ENCODE measurements around the gene DNHD1. TPM values are rescaled to one million over a fixed set of nuclear protein-coding genes. Genes with fewer than 3 reads are reported as not detected.

Gene DNHD1
- total and polyA plus RNA-seq, 2 of the 4 experiments (the other 2 are of a cell fraction) = 1.8 to 3.6 TPM

DNA sequence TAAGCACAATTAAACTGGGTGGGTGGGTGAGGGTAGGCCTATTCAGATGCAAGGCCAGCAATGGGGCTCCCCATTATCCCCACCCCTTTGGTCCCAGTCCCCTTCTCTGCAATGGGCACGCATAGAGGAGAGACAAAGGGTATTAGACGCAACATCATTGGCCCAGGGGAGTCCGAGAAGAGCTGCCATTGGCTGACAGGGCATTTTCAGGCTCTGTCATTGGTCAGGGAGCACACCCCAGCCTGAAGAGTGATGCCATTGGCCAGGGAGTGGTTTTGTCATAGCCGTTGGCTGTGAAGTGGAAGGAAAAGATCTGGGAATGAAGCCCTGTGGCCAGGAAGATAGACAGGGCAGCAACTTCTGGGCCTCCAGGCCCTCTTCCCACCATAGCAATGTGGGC, 20.5 kb upstream of the DNHD1 start:
- H2BK120ac ChIP-seq (ENCODE audit: low read depth, low read length) = no peak overlapping the region
- in situ Hi-C loops (cut with MboI; ENCODE audit: low sequenced_read_pairs) (no loop called here), intact Hi-C loops (cut with micrococcal nuclease) (no loop called here), dilution Hi-C loops (cut with HindIII; ENCODE audit: low sequenced_read_pairs, unreplicated experiment) (no loop called here)
- no peak overlapping the region for H3K4me3 ChIP-seq (ENCODE audit: insufficient read depth, low read depth, low read length)
- no peak overlapping the region for H3K14ac ChIP-seq (replicated peaks; ENCODE audit: low read depth, low read length)
- H2AK5ac ChIP-seq (ENCODE audit: low read depth, low read length) = no peak overlapping the region
- no peak overlapping the region for H3K18ac ChIP-seq (ENCODE audit: low read depth, low read length)
- H3K4me1 ChIP-seq (ENCODE audit: control insufficient read depth, insufficient read depth, low read length) = peaks cover 10% of the 10 kb centered on the region
- CTCF ChIA-PET = no interaction called here
- no peak overlapping the region for H3K4me2 ChIP-seq (ENCODE audit: low read depth, low read length)
- H3K9me1 ChIP-seq (ENCODE audit: insufficient read depth, low read length) = peaks cover 13% of the 10 kb centered on the region
- no peak overlapping the region for H3K27ac ChIP-seq (ENCODE audit: insufficient read depth, low read length)
- peaks cover 29% of the 10 kb centered on the region for H3K36me3 ChIP-seq (ENCODE audit: control insufficient read depth, insufficient read depth, low read length)
- ATAC-seq (ENCODE audit: low read depth) (no peak), DNase-seq (no peak)
- no peak overlapping the region for H3K23ac ChIP-seq (ENCODE audit: low read depth, low read length)
- no TSS peak for BruUV-seq (replicated peaks)
- no peak overlapping the region for H4K8ac ChIP-seq (ENCODE audit: low read depth in 2 of 2, low read length in 2 of 2)
- H3K4ac ChIP-seq (ENCODE audit: low read depth, low read length) = no peak overlapping the region
- no peak for TF ChIP-seq POLR2A (IDR thresholded peaks at IDR 0.05; ENCODE audit: low read depth, low read length)
- TF ChIP-seq, protein P1, sequence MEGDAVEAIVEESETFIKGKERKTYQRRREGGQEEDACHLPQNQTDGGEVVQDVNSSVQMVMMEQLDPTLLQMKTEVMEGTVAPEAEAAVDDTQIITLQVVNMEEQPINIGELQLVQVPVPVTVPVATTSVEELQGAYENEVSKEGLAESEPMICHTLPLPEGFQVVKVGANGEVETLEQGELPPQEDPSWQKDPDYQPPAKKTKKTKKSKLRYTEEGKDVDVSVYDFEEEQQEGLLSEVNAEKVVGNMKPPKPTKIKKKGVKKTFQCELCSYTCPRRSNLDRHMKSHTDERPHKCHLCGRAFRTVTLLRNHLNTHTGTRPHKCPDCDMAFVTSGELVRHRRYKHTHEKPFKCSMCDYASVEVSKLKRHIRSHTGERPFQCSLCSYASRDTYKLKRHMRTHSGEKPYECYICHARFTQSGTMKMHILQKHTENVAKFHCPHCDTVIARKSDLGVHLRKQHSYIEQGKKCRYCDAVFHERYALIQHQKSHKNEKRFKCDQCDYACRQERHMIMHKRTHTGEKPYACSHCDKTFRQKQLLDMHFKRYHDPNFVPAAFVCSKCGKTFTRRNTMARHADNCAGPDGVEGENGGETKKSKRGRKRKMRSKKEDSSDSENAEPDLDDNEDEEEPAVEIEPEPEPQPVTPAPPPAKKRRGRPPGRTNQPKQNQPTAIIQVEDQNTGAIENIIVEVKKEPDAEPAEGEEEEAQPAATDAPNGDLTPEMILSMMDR (conservative IDR thresholded peaks at IDR 0.05; ENCODE audit: low read depth, low read length) = no peak
- TF ChIP-seq CEBPB (IDR thresholded peaks at IDR 0.05; ENCODE audit: low read depth, low read length) = no peak
- TF ChIP-seq, protein P2, sequence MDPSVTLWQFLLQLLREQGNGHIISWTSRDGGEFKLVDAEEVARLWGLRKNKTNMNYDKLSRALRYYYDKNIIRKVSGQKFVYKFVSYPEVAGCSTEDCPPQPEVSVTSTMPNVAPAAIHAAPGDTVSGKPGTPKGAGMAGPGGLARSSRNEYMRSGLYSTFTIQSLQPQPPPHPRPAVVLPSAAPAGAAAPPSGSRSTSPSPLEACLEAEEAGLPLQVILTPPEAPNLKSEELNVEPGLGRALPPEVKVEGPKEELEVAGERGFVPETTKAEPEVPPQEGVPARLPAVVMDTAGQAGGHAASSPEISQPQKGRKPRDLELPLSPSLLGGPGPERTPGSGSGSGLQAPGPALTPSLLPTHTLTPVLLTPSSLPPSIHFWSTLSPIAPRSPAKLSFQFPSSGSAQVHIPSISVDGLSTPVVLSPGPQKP (IDR thresholded peaks at IDR 0.05; ENCODE audit: borderline replicate concordance, low read depth, low read length) = no peak
- no peak for TF ChIP-seq RAD21 (IDR thresholded peaks at IDR 0.05; ENCODE audit: low read length)
- TF ChIP-seq, protein P3, sequence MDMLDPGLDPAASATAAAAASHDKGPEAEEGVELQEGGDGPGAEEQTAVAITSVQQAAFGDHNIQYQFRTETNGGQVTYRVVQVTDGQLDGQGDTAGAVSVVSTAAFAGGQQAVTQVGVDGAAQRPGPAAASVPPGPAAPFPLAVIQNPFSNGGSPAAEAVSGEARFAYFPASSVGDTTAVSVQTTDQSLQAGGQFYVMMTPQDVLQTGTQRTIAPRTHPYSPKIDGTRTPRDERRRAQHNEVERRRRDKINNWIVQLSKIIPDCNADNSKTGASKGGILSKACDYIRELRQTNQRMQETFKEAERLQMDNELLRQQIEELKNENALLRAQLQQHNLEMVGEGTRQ (IDR thresholded peaks at IDR 0.05; ENCODE audit: low read depth, low read length) = no peak
- TF ChIP-seq MAZ (IDR thresholded peaks at IDR 0.05; ENCODE audit: borderline replicate concordance, low read depth, low read length) = no peak
- no peak for TF ChIP-seq MAFK (IDR thresholded peaks at IDR 0.05; ENCODE audit: low read depth, low read length)
- H3K9ac ChIP-seq (ENCODE audit: low read depth, low read length) = no peak overlapping the region
- H3K56ac ChIP-seq (ENCODE audit: extremely low read depth, insufficient read depth, low read length) = no peak overlapping the region
- no peak overlapping the region for H2AFZ ChIP-seq (replicated peaks; ENCODE audit: low read length, poor library complexity)
- peaks cover 2% of the 10 kb centered on the region; the same call in 1 of the 2 replicates for H4K20me1 ChIP-seq (ENCODE audit: insufficient read depth, low read length)
- no peak overlapping the region for H4K91ac ChIP-seq (ENCODE audit: insufficient read depth, low read depth, low read length)
- H2AK9ac ChIP-seq (replicated peaks; ENCODE audit: low read depth, low read length, poor library complexity) = no peak overlapping the region
- no peak overlapping the region for H2BK5ac ChIP-seq (ENCODE audit: low read depth, low read length, poor library complexity, severe bottlenecking)
- 96% methylated on average over 3 of the region's 4 CpGs; no CpG with 5 or more reads in 1 of the 2 experiments for WGBS, 2 experiments (ENCODE audit: extremely low coverage in 2 of 2, insufficient read length in 1 of 2)
- H3K79me1 ChIP-seq (ENCODE audit: low read depth in 1 of 2, low read length in 2 of 2) = peaks cover 35 to 69% of the 10 kb centered on the region in 2 experiments; a peak in 3 of 4 replicates
- H2BK15ac ChIP-seq (ENCODE audit: low read depth, low read length) = no peak overlapping the region
- no peaks in the 10 kb centered on the region for H3K27me3 ChIP-seq (ENCODE audit: control insufficient read depth, insufficient read depth, low read length)
- POLR2A ChIA-PET (ENCODE audit: unreplicated experiment) = no interaction called here
- no peaks in the 10 kb centered on the region for H3K9me3 ChIP-seq (ENCODE audit: control insufficient read depth, insufficient read depth, low read length)
- H2BK20ac ChIP-seq (ENCODE audit: low read depth, low read length) = no peak overlapping the region
- H4K5ac ChIP-seq (ENCODE audit: low read depth, low read length) = no peak overlapping the region
